NT2/D1 (cell line): ENCODE results near the gene CHAF1A.

Experiments
- YY1 ChIP-seq: IDR thresholded peaks from 2 replicates; pipeline ENCODE4 v1.6.1; 2011; ENCODE audit not compliant: insufficient read length, insufficient read depth
- ZNF274 ChIP-seq: IDR thresholded peaks from 2 replicates; pipeline ENCODE4 v1.6.1; 2011; ENCODE audit warnings: mild to moderate bottlenecking, low read depth, low read length

DNA sequence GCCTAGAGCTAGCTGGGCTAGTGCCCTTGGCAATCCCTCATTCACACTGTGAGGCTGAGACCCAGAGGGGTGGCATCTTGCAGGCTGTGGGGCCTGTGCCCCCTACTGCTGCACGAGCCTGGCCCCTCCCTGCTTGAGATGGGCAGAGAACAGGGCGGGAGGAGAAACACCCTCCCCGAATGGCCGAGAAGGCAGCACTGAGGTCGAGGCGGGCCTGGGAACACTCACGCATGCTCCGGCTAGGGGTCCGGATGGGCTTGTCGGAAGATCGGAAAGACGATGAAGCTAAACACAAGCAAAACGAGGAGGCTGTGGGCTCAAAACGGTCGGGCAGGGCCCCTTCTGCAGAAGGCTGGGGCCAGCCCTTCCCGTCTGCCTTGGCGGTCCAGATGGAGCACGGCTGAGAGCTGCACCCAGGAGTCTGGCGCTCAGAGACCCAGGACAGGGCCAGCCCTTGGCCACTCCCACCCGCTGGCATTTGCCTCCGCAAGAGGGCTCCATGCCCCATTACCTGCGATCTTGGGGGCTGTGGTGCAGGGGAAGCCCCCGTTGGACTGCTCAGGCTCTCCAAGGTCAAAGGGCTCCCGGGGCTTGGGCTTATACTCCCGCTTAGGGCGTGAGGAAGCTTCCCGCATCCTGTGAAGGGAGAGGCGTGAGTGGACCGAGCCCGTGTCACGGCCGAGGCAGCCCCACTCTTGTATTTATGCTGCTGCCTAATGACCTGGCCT lies 40.2 kb upstream of the CHAF1A start:
- TF ChIP-seq ZNF274 (no peak), YY1 (no peak)
